ENCODE results near the gene FGR. TPM values are rescaled to one million over a fixed set of nuclear protein-coding genes. Genes with fewer than 3 reads are reported as not detected.

The FGR gene
- total RNA-seq, 1 experiment from 2014 or later: not detected

- Histone ChIP-seq H3F3A (ENCODE audit: insufficient read depth, low read depth) (peaks cover 3% of the 10 kb centered on the region; the same call in 1 of the 2 replicates), H3K36me3 (ENCODE audit: low read depth) (no peaks in the 10 kb centered on the region), H4K20me1 (ENCODE audit: insufficient read depth) (peaks cover 12% of the 10 kb centered on the region), H3K27ac (no peak overlapping the region), H3K4me1 (replicated peaks; ENCODE audit: insufficient read depth) (peaks cover 13% of the 10 kb centered on the region), H3K4me2 (peak overlapping the region; percentile 90), H3K4me3 (peak overlapping the region; percentile 71), H3K9me2 (ENCODE audit: insufficient read depth) (no peaks in the 10 kb centered on the region), H2AFZ (peak overlapping the region; percentile 75; the same call in 1 of the 2 replicates), H3K79me2 (ENCODE audit: low read depth) (peaks cover 40% of the 10 kb centered on the region), H3K27me3 (ENCODE audit: insufficient read depth, low read depth) (no peaks in the 10 kb centered on the region), H3K9me3 (ENCODE audit: insufficient read depth, low read depth) (no peaks in the 10 kb centered on the region)
- intact Hi-C loops (cut with micrococcal nuclease; ENCODE audit: unreplicated experiment): loop anchor here (1.0 to 5.0 kb wide), 3 partner anchors 34 to 185 kb away; no protein-coding TSS in a partner anchor
- POLR2A ChIA-PET (ENCODE audit: unreplicated experiment): interaction anchor here (0.7 to 1.0 kb wide), 2 partner anchors 46 to 170 kb away, joined by 3 to 13 read pairs; partner anchors contain the start of gene STX12
- no TSS peak for BruUV-seq (replicated peaks)
- DNase-seq: peak in 1 of 2 experiments; percentile 37
- CTCF ChIA-PET: interaction anchor here (0.6 to 3.6 kb wide), 6 partner anchors 34 to 270 kb away, joined by 3 to 37 read pairs (median 7); no protein-coding TSS in a partner anchor
- no peak for TF ChIP-seq EZH2 (IDR thresholded peaks at IDR 0.05; ENCODE audit: low read depth)
- TF ChIP-seq, protein P1, sequence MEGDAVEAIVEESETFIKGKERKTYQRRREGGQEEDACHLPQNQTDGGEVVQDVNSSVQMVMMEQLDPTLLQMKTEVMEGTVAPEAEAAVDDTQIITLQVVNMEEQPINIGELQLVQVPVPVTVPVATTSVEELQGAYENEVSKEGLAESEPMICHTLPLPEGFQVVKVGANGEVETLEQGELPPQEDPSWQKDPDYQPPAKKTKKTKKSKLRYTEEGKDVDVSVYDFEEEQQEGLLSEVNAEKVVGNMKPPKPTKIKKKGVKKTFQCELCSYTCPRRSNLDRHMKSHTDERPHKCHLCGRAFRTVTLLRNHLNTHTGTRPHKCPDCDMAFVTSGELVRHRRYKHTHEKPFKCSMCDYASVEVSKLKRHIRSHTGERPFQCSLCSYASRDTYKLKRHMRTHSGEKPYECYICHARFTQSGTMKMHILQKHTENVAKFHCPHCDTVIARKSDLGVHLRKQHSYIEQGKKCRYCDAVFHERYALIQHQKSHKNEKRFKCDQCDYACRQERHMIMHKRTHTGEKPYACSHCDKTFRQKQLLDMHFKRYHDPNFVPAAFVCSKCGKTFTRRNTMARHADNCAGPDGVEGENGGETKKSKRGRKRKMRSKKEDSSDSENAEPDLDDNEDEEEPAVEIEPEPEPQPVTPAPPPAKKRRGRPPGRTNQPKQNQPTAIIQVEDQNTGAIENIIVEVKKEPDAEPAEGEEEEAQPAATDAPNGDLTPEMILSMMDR (conservative IDR thresholded peaks at IDR 0.05): no peak
Observed at GRCh38 chr1:27602462-27603308, 32.3 kb downstream of the FGR start.

DNA sequence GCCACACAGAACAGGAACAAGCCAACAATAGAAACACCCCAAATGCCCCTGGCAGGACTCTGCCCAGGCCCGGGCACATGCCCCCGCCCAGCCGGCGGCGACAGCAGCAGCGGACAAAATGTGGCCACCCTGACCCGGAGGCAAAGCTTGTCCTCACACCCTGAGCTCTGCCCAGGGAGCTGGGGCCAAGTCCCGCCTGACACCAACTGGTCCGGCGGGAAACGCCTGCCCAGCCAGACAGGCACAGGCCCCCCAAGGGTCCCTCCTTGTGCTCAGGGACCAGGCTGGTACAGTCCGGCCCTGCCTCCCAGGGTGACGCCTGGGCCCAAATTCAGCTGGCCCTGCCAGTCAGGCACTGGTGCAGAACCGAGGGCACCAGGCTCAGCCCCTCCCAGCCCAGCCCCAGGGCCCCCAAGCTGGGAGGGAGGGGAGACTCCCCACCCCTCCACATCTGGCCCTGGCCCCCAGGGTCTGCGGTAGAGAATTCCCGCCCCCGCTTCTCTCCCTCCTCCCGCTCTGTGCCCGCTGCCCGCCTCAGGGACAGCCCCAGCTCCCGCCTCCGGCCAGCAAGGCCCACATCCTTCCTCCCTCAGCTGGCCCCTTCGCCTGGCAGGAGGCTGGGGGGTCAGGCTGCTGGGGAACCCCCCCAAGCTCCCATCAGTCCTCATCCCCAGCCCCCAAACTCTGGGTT lies 33.1 kb downstream of the FGR start:
- Histone ChIP-seq H3K27ac (no peak overlapping the region), H2AFZ (no peak overlapping the region), H3F3A (ENCODE audit: insufficient read depth, low read depth) (peaks cover 3% of the 10 kb centered on the region; the same call in 1 of the 2 replicates), H3K27me3 (ENCODE audit: insufficient read depth, low read depth) (no peaks in the 10 kb centered on the region), H4K20me1 (ENCODE audit: insufficient read depth) (peaks cover 12% of the 10 kb centered on the region), H3K4me3 (peak overlapping the region; percentile 56; the same call in 1 of the 2 replicates), H3K4me1 (replicated peaks; ENCODE audit: insufficient read depth) (peaks cover 13% of the 10 kb centered on the region), H3K79me2 (ENCODE audit: low read depth) (peaks cover 40% of the 10 kb centered on the region), H3K4me2 (peak overlapping the region; percentile 90), H3K9me3 (ENCODE audit: insufficient read depth, low read depth) (no peaks in the 10 kb centered on the region), H3K36me3 (ENCODE audit: low read depth) (no peaks in the 10 kb centered on the region), H3K9me2 (ENCODE audit: insufficient read depth) (no peaks in the 10 kb centered on the region)
- no TSS peak for BruUV-seq (replicated peaks)
- intact Hi-C loops (cut with micrococcal nuclease; ENCODE audit: unreplicated experiment): loop anchor here (1.0 to 5.0 kb wide), 3 partner anchors 33 to 185 kb away; no protein-coding TSS in a partner anchor
- TF ChIP-seq, protein P1 (conservative IDR thresholded peaks at IDR 0.05): no peak
- no peak for TF ChIP-seq EZH2 (IDR thresholded peaks at IDR 0.05; ENCODE audit: low read depth)
- POLR2A ChIA-PET (ENCODE audit: unreplicated experiment): interaction anchor here (0.6 to 1.0 kb wide), 3 partner anchors 45 to 367 kb away, joined by 3 to 13 read pairs (median 4); partner anchors contain the start of gene STX12
- DNase-seq: peak in 1 of 2 experiments; percentile 69
- CTCF ChIA-PET: interaction anchor here (0.6 to 2.5 kb wide), 6 partner anchors 33 to 1459 kb away, joined by 3 to 37 read pairs (median 7); no protein-coding TSS in a partner anchor

DNA sequence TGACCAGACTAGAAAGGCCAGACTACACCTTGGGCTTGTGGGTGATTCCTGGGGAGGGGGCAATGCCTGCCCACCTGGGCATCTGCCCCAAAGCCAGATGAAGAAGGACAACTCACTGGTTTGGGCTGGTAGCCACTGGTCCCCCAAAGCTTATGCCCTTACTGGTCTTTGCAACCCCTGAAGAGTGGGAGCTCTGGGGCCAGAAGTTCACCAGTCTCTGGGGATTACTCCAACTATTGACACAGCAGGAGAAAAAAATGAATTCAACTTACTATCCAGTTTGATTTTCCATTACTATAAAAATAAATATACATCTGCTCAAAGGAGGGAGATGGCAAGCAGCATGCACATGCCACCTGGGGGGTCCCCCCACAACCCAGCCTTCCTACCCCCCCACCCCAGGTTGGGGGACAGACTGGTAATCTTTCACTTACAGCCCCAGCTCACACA lies 33.6 kb downstream of the FGR start:
- no peaks in the 10 kb centered on the region for H3K9me2 ChIP-seq (ENCODE audit: insufficient read depth)
- DNase-seq: no peak
- peaks cover 12% of the 10 kb centered on the region for H4K20me1 ChIP-seq (ENCODE audit: insufficient read depth)
- H3K79me2 ChIP-seq (ENCODE audit: low read depth): peaks cover 40% of the 10 kb centered on the region
- TSS peak; percentile 48 for BruUV-seq (replicated peaks)
- ChIA-PET CTCF (interaction anchor here (0.7 to 2.5 kb wide), 3 partner anchors 44 to 1108 kb away, joined by 3 to 37 read pairs (median 6); no protein-coding TSS in a partner anchor), POLR2A (ENCODE audit: unreplicated experiment) (interaction anchor here (0.6 to 1.0 kb wide), 2 partner anchors 44 to 368 kb away, joined by 4 to 13 read pairs; no protein-coding TSS in a partner anchor)
- H3K4me2 ChIP-seq: peak overlapping the region; percentile 90
- no peaks in the 10 kb centered on the region for H3K36me3 ChIP-seq (ENCODE audit: low read depth)
- peaks cover 13% of the 10 kb centered on the region for H3K4me1 ChIP-seq (replicated peaks; ENCODE audit: insufficient read depth)
- TF ChIP-seq, protein P1 (conservative IDR thresholded peaks at IDR 0.05): no peak
- TF ChIP-seq EZH2 (IDR thresholded peaks at IDR 0.05; ENCODE audit: low read depth): no peak
- no peaks in the 10 kb centered on the region for H3K27me3 ChIP-seq (ENCODE audit: insufficient read depth, low read depth)
- H3K9me3 ChIP-seq (ENCODE audit: insufficient read depth, low read depth): no peaks in the 10 kb centered on the region
- H3F3A ChIP-seq (ENCODE audit: insufficient read depth, low read depth): peaks cover 3% of the 10 kb centered on the region; the same call in 1 of the 2 replicates
- intact Hi-C loops (cut with micrococcal nuclease; ENCODE audit: unreplicated experiment): loop anchor here (5.0 kb wide), 1 partner anchor 184 kb away; no protein-coding TSS in a partner anchor
- no peak overlapping the region for H3K27ac ChIP-seq
- peak overlapping the region; percentile 56; the same call in 1 of the 2 replicates for H3K4me3 ChIP-seq
- no peak overlapping the region for H2AFZ ChIP-seq

All from PC-9 (cell line).